HG02973 (cell line): ENCODE results near the gene MVB12A.

Source experiments
- ATAC-seq: cut with Tn5 transposase; IDR thresholded peaks from one replicate; pipeline ENCODE4 v1.9.1; 2021; ENCODE audit warnings: moderate library complexity; ENCODE audit not compliant: unreplicated experiment

Gene MVB12A

GRCh38 chr19:17419621-17420474 is at the start of gene MVB12A:
TSS of gene MVB12A (plus strand) at chr19:17420047. CDS start at chr19:17420136, 89 bp downstream.
- peak; percentile 81 for ATAC-seq

- no peak for ATAC-seq
These were observed 42.8 kb upstream of the MVB12A start, which contains the start of gene PLVAP for GRCh38 chr19:17376935-17377600. TSS of gene PLVAP (minus strand) at chr19:17377342. CDS start at chr19:17377288, 54 bp downstream.

GRCh38 chr19:17378271-17378670 is 41.6 kb upstream of the MVB12A start:
- no peak for ATAC-seq

- ATAC-seq = no peak
These were observed 40.6 kb upstream of the MVB12A start for GRCh38 chr19:17379221-17379631.

- no peak for ATAC-seq
These were observed 39.3 kb upstream of the MVB12A start for GRCh38 chr19:17380426-17381138.

- no peak for ATAC-seq
These were observed 33.8 kb upstream of the MVB12A start for GRCh38 chr19:17385878-17386611.

- no peak for ATAC-seq
These were observed 30.6 kb upstream of the MVB12A start for GRCh38 chr19:17389288-17389687.

- no peak for ATAC-seq
These were observed 29.7 kb upstream of the MVB12A start for GRCh38 chr19:17389957-17390664.

- peak; percentile 83 for ATAC-seq
These were observed 29.0 kb upstream of the MVB12A start for GRCh38 chr19:17390665-17391370.

- ATAC-seq = no peak
These were observed 28.3 kb upstream of the MVB12A start for GRCh38 chr19:17391371-17392151.

- ATAC-seq = no peak
These were observed 26.8 kb upstream of the MVB12A start for GRCh38 chr19:17393002-17393401.

GRCh38 chr19:17393914-17394313 is 25.9 kb upstream of the MVB12A start, which contains the start of gene CCDC194:
TSS of gene CCDC194 (minus strand) at chr19:17394196. CDS start at chr19:17394158, 38 bp downstream.
- no peak for ATAC-seq

- ATAC-seq = no peak
These were observed 24.9 kb upstream of the MVB12A start for GRCh38 chr19:17394891-17395415.

- no peak for ATAC-seq
These were observed 20.8 kb upstream of the MVB12A start for GRCh38 chr19:17398902-17399527.

GRCh38 chr19:17401628-17402027 is 18.2 kb upstream of the MVB12A start:
- no peak for ATAC-seq

GRCh38 chr19:17402982-17403855 is 16.6 kb upstream of the MVB12A start:
- ATAC-seq = no peak

GRCh38 chr19:17404015-17404414 is 15.8 kb upstream of the MVB12A start:
- no peak for ATAC-seq
